ENCODE results near the gene GRIN1.

- TF ChIP-seq CTCF (IDR thresholded peaks at IDR 0.05) (no peak), EZH2phosphoT487 (IDR thresholded peaks at IDR 0.05) (no peak), EZH2 (IDR thresholded peaks at IDR 0.05) (no peak)
Observed at GRCh38 chr9:137110911-137111787, 27.8 kb upstream of the GRIN1 start.
